GM21381 (cell line): ENCODE results near the gene CEACAM1.
"Not testable (repeated sequence)": the region's sequence is repeated elsewhere in the genome, so short reads cannot be mapped to it uniquely, and the experiment has no call there.

Experiments
- ATAC-seq: cut with Tn5 transposase; IDR thresholded peaks from one replicate; pipeline ENCODE4 v1.9.1; 2021; ENCODE audit warnings: mild to moderate bottlenecking, moderate library complexity; ENCODE audit not compliant: unreplicated experiment

Gene CEACAM1

DNA sequence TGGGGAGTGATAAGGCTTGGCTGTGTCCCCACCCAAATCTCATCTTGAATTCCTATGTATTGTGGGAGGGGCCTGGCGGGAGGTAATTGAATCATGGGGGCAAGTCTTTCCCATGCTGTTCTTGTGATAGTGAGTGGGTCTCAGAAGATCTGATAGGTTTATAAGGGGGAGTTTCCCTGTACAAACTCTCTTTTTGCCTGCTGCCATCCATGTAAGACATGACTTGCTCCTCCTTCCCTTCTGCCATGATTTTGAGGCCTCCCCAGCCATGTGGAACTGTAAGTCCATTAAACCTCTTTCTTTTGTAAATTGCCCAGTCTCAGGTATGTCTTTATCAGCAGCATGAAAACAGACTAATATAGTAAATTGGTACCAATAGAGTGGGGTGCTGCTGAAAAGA is 20.8 kb upstream of the CEACAM1 start:
- not testable (repeated sequence) for ATAC-seq

DNA sequence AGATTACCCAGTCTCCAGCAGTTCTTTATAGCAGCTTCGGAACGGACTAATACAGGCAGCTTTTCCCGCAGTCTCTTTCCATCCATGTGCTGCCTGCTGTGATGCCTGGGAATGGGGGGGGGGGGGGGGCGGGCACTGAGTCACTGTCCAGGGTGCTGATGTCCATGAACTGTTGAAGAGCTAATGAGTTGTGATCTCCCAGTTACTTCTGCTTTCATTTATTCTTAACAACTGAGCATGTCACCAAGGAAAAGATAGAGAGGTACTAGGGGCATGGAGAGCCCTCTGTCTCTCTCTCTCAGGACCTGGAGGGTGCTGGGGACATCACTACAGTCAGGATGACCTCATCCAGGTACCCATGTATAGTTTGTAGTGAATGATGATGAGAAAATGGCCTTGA is 20.3 kb upstream of the CEACAM1 start:
- ATAC-seq = no peak

DNA sequence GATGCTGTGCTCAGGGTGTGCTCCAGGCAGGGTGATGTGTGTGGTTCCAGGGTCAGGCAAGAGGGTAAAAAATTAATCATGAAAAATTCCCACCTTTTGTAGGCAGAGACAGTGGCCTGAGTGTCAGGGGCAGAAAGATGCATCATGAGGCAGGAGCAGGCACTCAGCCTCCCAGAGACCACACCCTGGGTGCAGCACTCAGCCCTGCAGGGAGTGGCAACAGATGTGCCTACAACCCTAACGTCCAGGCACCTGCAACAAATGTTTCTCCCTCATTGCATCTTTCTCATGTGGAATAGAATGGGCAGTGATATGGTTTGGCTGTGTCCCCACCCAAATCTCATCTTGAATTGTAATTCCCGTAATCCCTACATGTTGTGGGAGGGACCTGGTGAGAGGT is 19.6 kb upstream of the CEACAM1 start:
- no peak for ATAC-seq

DNA sequence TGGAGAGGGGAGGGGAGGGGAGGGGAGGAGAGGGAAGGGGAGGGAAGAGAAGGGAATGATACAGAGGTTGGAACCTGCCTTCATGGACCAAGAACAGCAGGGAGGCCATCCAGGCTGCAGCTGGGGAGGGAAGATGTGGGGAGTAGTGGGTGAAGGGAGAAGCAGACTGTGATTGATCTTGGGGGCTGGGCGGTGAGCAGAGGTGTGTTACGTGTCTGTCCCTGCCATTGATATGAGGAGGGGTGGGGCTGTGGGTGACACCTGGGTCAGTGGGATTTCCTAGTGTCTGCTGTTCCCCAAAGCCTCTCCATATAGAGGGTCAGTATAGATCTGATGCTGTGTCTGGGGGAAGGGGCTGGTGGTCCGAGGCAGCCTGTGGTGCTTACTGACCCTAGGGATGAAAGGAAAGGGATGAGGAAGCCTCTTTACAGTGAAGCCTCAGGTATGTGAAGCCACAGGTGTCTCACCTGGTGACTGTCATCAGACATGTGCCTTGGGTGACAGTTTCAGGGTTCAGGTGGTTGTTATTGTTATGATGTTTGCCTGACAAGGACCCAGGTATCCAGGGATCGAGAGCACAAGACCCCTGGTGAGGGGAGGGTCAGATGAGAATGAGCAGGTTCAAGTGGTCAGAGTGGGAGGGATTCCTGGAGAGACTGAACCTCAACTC is 18.7 kb upstream of the CEACAM1 start:
- ATAC-seq = no peak

DNA sequence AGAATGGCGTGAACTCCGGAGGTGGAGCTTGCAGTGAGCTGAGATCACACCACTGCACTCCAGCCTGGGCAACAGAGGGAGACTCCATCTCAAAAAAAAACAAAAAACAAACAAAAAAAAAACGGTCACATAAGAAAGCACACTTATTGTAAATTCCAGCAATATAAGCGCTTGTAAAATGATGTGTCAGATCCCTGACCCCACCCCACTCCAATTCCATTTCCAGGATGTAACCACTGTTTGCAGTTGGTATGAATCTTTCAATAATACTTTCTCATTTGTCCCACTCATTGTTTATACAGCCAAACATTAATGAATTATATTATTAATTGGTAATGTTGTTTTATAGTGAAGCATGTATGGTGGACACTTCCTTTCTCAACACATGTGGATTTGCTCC is 15.9 kb upstream of the CEACAM1 start:
- no peak for ATAC-seq

DNA sequence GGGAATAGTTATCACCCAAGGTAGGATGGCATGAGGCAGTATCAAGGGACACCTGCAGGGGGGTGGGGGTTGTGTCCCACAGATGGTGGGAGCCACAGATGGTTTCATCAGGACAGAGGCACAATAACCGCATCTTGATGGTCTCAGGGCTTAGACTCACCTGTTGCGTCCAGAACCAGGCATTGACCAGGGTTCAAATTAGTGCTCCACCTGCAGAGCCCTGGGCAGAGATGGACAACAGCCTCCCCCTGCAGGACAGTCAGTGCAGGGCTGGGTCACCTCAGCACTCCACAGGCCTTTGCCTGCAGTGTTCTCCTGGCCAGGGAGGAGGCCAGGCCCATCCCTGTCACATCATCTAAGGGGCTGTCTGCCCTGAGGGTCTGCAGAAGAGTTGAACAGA is 14.5 kb upstream of the CEACAM1 start:
- ATAC-seq = no peak

DNA sequence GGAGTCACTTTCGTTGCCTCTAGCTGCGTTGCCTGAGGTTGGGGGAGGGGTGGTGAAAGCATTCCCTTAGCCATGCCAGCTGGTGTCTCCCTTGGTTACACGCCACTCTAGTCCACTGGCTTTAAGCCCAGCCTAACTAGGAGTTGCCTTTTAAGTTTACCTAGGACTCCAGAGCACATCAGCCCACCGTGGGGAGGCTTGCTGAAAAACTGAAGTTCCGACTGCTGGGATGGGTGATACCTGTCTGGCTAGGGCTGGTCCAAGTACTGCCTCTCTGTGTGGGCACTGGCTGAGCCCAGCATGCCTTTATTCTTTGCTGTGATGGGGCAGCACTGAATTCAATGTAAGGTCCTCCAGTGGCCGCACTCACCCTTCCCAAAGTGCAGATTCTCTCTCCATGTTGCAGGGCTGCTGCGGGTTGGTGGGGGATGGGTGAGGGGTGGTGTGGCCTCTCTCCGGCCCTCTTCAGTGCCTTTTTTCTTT is 11.8 kb upstream of the CEACAM1 start:
- ATAC-seq = no peak

DNA sequence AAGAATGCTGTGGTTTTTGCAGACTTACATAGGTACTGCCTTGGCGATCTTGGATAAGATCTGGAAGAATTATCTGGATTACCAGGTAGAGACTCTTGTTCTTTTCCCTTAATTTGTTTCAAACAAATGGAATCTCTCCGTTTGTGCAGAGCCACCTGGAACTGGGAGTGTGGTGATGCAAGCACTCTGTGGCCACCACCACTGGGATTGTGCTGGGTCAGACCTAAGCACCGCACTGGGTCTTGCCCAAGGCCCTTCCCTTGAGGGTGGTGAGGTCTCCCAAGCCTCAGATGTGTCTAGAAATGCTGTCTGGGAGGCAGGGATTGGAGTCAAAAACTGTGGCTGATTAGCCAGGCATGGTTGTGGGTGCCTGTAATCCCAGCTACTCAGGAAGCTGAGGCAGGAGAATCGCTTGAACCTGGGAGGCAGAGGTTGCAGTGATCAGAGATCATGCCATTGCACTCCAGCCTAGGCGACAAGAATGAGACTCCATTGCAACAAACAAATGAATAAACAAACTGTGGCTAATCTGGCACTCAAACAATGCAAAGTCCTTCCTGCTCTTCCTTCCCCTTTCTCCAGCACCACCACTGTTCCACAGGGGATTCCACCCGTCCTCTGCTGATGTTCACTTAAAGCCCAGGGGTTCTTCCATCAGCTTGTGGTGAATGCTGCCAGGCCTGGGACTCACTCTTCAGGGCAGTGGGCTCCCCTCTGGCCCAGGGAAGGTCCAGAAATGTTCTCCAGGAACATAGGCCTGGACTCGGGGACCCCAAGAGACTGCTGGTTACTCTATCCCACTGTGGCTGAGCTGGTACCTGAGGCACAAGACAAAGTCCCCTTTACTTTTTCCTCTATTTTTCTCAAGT is 10.8 kb upstream of the CEACAM1 start:
- no peak for ATAC-seq

DNA sequence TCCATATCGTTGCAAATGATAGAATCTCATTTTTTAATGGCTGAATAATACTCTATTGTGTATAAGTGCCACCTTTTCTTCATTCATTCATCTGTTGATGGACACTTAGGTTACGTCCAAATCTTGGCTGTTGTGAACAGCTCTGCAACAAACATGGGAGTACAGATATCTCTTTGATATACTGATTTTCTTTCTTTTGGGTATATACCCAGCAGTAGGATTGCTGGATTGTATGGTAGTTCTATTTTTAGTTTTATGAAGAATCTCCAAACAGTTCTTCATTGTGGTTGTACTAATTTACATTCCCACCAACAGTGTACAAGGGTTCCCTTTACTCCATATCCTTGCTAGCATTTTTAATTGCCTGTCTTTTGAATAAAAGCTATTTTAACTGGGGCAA is 7.0 kb upstream of the CEACAM1 start:
- ATAC-seq = not testable (repeated sequence)

DNA sequence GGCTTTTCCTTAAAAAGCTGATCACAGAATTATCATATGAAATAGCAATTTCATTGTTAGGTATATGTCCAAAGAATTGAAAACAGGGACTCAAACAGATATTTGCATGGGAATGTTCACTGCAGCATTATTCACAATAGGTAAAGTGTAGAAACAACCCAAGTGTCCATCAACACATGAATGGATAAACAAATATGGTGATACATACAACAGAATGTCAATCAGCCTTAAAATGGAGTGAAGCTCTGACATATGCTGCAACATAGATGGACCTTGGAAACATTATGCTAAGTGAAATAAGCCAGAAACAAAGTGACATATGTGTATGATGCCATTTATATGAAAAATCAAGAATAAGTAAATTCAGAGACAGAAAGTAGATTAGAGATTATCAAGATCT is 6.1 kb upstream of the CEACAM1 start:
- no peak for ATAC-seq

DNA sequence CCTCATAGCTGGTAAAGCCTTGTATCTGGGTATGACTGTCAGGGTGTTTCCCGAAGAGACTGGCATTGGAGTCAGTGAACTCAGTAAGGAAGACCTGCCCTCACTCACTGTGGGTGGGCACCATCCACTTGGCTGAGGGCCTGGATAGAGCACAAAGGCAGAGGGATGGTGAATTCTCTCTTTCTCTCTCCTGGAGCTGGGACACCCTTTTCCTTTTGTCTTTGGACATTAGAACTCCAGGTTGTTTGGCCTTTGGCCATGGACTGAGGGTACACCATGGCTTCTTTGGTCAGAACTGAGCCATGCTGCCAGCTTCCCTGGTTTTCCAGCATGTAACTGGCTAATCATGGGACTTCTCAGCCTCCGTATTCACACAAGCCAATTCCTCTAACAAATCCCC is 4.6 kb upstream of the CEACAM1 start:
- ATAC-seq = no peak

DNA sequence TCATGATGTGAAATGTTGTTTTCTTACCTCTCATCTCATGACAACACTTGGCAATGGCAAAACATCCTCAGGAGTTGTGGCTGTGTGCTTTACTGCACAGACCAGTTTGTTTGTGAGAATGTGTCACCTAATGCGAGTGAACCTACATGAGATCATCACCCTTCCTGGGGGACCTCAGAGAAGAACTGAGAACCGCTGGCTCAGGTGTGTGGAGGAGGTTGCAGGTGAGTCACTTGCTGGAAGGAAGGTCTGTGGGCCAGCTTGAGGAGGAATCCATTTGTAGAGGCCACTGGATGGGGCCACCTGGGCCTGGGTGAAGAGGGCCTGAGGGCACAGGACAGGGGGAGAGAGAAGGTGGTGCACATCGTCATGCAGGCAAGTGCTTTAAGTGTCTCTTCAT is 3.0 kb upstream of the CEACAM1 start:
- no peak for ATAC-seq

DNA sequence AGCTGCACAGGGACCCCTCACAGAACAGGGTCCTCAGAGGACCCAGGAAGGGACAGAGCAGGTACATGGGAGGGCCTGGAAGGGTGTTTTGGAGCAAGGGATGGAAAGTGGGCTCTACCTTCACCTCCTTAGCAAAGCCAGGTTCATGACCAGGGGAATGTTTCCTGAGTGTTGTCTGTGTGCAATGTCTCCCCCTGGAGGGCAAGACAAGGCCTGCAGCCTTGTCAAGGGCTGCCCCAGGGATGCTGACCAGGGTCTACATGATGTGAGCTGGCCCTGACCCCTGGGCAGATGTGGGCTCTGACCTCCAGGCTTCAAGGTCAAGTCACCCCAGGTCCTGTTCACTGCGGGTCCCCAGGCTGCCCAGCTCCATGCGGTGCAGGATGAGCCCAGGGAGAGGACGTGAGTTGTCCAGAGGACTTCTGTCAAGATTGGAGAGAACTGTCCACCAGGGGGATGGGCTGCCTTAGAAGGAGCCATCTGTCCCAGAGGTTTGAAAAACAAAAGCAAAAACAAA is 1.0 kb upstream of the CEACAM1 start:
- no peak for ATAC-seq

DNA sequence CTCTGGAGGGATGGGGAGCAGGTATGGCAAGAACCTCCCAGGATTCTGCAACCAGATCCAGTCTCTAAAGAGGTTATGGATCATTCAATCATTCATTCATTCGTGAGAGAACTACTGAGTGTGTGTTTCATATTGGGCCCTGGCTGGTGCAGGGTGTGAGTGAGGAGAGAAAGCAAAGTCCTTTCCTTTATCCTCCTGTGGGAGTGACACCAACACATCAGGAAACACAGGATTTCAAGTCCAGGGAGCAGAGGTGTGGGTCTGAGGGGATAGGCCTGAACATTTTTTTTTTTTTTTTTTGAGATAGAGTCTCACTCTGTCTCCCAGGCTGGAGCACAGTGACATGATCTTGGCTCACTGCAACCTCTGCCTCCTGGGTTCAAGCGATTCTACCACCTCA is 3.3 kb downstream of the CEACAM1 start:
- ATAC-seq = no peak

DNA sequence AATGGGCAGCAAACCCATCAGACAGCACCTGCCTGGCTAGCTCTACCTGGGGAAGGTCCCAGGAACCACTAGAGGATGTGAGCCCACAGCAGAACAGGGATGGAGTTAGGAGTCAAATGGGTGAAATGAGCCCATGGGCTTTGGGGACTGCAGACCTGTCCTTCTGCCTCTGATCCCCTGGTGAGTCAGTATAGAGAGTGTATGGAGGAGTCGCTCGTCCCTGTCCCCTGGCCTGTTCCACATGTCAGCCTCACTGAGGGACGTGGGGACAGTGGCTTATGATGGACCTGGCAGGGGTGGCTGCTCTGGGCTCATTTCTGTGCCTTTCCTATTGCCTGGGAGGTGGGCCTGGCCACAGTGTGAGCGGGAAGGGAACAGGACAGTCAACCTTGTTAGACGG is 4.0 kb downstream of the CEACAM1 start:
- ATAC-seq = no peak

DNA sequence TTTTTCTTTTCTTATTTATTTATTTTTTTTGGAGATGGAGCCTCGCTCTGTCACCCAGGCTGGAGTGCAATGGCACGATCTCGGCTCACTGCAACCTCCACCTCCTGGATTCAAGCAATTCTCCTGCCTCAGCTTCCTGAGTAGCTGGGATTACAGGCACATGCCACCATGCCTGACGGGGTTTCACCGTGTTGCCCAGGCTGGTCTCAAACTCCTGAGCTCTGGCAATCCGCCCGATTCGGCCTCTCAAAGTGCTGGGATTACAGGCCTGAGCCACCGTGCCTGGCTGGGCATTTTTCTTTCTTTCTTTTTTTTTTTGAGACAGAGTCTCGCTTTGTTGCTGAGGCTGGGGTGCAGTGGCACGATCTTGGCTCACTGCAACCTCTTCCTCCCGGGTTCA is 6.0 kb downstream of the CEACAM1 start:
- ATAC-seq = not testable (repeated sequence)

DNA sequence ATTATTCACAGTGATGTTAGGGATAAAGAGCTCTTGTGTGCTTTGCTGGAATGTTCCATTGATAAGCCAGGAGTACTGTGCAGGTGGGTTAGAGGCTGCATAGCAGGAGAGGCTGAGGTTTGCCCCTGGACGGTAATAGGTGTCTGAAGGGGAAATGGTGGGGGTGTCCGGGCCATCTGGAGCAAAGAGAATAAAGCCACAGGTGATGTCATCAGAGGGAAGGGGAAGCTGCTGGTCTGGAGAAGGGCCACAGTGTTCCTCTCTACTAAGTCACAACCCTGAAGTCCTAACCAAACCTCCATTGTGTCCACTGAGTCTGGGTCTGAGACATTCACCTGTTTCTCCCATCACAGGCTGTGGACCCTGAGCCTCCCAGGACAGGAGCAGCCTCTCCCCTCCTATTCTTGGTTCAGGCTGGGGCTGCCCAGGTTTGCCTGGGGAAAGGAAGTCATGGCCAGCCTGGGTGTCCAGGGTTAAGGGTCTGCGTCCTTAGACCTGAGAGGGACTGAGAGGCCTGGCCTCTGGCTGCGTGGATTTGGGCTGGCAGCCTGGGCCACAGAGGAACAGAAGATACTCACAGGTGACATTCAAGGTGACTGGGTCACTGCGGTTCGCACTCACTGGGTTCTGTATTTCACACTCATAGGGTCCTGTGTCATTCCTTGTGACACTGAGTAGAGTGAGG is 6.8 kb downstream of the CEACAM1 start:
- no peak for ATAC-seq

DNA sequence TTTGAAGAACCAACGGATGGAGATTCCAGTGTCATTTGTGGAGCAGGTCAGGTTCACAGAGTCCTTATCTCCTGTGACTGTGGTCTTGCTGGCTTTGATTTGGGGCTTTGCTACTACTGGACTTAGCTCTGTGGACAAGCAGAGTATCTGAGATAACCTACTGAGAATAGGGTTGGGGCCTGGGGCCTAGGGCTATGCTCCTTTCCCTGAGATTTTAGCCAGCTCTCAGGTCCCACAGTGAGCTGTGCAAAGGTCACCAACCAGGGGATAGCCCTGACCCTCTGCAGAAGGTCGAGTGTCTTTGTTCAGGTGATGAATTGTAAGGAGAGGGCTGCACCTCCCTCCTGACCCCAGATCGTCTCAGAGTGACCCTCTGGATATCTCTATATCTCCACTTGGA is 9.2 kb downstream of the CEACAM1 start:
- no peak for ATAC-seq

DNA sequence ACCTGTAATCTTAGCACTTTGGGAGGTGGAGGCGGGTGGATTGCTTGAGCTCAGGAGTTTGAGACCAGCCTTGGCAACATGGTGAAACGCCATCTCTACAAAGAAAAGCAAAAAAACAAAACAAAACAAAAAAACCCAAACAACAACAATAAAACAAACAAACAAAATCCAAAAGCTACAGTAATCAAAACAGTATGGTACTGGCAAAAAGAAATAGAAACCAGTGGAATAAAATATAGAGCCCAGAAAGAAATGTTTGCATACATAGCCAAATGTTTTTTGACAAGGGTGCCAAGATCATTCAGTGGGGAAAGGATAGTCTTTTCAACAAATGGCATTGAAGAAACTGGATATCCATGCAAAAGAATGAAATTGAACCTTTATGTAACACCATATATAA is 11.5 kb downstream of the CEACAM1 start:
- ATAC-seq = no peak

DNA sequence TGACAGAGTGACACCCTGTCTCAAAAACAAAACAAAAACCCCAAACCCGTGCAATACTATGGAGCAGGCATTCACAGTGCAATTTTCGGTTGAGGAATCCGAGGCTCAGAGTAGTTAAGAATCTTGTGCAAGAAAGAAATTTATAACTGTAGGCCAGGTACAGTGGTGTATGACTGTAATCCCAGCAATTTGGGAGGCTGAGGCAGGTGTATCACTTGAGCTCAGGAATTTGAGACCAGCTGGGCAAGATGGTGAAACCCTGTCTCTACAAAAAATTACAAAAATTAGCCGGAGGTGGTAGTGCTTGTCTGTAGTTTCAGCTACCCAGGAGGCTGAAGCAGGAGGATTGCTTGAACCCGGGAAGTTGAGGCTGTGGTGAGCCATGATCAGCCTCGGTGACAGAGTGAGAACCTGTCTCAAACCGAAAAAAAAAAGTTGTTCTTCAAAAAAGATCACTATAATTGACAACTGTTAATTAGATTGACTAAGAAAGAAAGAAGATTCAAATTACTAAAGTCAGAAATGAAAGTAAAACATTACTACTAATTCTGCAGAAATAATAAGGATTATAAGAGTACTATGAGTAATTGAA is 12.9 kb downstream of the CEACAM1 start:
- ATAC-seq = no peak

DNA sequence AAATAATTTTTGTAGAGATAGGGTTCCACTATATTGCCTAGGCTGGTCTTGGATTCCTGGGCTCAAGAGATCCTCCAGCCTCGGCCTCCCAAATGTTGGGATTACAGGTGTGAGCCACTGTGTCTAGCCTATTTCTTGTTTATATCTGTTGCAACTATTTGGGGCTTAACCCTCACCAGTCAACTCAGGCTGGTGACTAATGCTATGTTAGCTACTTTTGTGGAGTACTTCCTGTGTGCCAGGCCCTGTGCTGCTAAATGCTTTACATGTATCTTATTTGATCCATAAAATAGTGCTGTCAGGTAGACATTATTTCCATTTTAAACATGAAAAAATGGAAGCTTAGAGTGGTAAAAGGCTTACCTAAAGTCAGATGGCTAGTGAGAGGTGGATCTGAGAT is 13.8 kb downstream of the CEACAM1 start:
- ATAC-seq = no peak
